Measurements from ENCODE around the gene GTPBP1.

Gene GTPBP1

GRCh38 chr22:38735126-38735464 lies 29.4 kb downstream of the GTPBP1 start:
- intact Hi-C loops (cut with DNase I), result no loop called here
- DNase-seq, result peak in 1 of 42 donors; percentile 12

GRCh38 chr22:38735465-38736256 lies 29.9 kb downstream of the GTPBP1 start:
- intact Hi-C loops (cut with DNase I), result no loop called here
- DNase-seq, result peak in 9 of 42 donors; percentile 13 to 88 (median 70)

GRCh38 chr22:38736257-38736570 lies 30.5 kb downstream of the GTPBP1 start:
- intact Hi-C loops (cut with DNase I), result no loop called here
- DNase-seq, result peak in 34 of 42 donors; percentile 50 to 92 (median 74)

GRCh38 chr22:38737302-38738060 lies 31.7 kb downstream of the GTPBP1 start:
- intact Hi-C loops (cut with DNase I), result no loop called here

GRCh38 chr22:38738475-38739070 lies 32.8 kb downstream of the GTPBP1 start:
- intact Hi-C loops (cut with DNase I), result no loop called here
- no peak for DNase-seq

More at GRCh38 chr22:38737302-38738060, 31.7 kb downstream of the GTPBP1 start:
- no peak for DNase-seq

GRCh38 chr22:38739300-38740055 lies 33.7 kb downstream of the GTPBP1 start:
- intact Hi-C loops (cut with DNase I), result no loop called here
- DNase-seq, result no peak

GRCh38 chr22:38740116-38740723 lies 34.5 kb downstream of the GTPBP1 start:
- DNase-seq, result no peak
- intact Hi-C loops (cut with DNase I), result no loop called here

- intact Hi-C loops (cut with DNase I), result no loop called here
- no peak for DNase-seq
Measured at GRCh38 chr22:38740754-38741153, 35.0 kb downstream of the GTPBP1 start.

- intact Hi-C loops (cut with DNase I), result no loop called here
- no peak for DNase-seq
Measured at GRCh38 chr22:38741166-38741565, 35.4 kb downstream of the GTPBP1 start.

GRCh38 chr22:38741576-38741975 lies 35.8 kb downstream of the GTPBP1 start:
- intact Hi-C loops (cut with DNase I), result no loop called here
- no peak for DNase-seq

GRCh38 chr22:38742176-38742942 lies 36.6 kb downstream of the GTPBP1 start:
- intact Hi-C loops (cut with DNase I), result no loop called here
- DNase-seq, result no peak

GRCh38 chr22:38744981-38745380 lies 39.2 kb downstream of the GTPBP1 start:
- intact Hi-C loops (cut with DNase I), result no loop called here
- DNase-seq, result peak in 7 of 42 donors; percentile 40 to 74 (median 56)

- intact Hi-C loops (cut with DNase I), result no loop called here
- no peak for DNase-seq
Measured at GRCh38 chr22:38745676-38746460, 40.1 kb downstream of the GTPBP1 start.

GRCh38 chr22:38748487-38749136 lies 42.9 kb downstream of the GTPBP1 start:
- intact Hi-C loops (cut with DNase I), result no loop called here
- DNase-seq, result no peak

- DNase-seq, result no peak
- intact Hi-C loops (cut with DNase I), result loop anchor here (5.0 kb wide), 1 partner anchor 43 kb away; the partner anchor contains the start of gene GTPBP1
Measured at GRCh38 chr22:38750104-38750503, 44.4 kb downstream of the GTPBP1 start.

GRCh38 chr22:38750638-38751037 lies 44.9 kb downstream of the GTPBP1 start:
- DNase-seq, result no peak
- intact Hi-C loops (cut with DNase I), result loop anchor here (5.0 kb wide), 1 partner anchor 43 kb away; the partner anchor contains the start of gene GTPBP1

GRCh38 chr22:38751066-38751421 lies 45.3 kb downstream of the GTPBP1 start:
- intact Hi-C loops (cut with DNase I), result loop anchor here (5.0 kb wide), 1 partner anchor 44 kb away; the partner anchor contains the start of gene GTPBP1
- no peak for DNase-seq

Measured in head of caudate nucleus (tissue), 42 donors.